ENCODE measurements around the gene CHL1. TPM values are rescaled to one million over a fixed set of nuclear protein-coding genes. Genes with fewer than 3 reads are reported as not detected.

CHL1 gene
- total and polyA plus RNA-seq, 2 experiments from 2014 or later: 0.24 TPM; not detected in 1

DNA sequence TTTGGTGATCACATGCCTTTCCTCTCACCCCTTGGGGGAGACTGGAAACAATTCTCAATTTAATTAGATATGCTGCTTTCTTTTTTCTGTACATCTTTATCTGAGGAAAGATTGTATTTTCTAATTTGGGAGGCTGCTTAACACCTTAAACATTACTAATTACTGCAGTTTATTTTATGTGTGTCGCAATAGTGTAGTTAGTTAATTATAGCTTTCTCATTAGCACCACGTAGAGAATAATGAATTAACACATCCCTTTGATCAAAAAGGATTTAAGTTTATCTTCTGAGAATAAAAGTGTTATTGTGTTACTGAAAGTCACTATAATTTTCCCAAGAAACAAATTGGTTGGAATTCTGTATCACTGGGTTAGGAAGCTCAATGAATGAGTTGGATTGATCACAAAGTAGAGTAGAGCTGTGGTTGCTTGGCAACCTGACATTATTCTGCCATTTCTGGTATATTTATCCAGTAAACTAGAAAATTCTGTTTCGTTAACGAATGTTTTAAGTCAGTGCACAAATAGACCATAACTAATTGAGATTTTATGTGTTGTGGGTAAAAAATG lies 4.3 kb downstream of the CHL1 start:
- no peaks in the 10 kb centered on the region for H3K36me3 ChIP-seq
- no peaks in the 10 kb centered on the region for H3K4me1 ChIP-seq (ENCODE audit: low read depth)
- H3K9me3 ChIP-seq (ENCODE audit: low read depth): no peaks in the 10 kb centered on the region
- H3K4me3 ChIP-seq: no peak overlapping the region
- DNase-seq (ENCODE audit: low read depth in 1 of 2, low spot score in 1 of 2): no peak
- no peak for TF ChIP-seq CTCF (IDR thresholded peaks at IDR 0.05; ENCODE audit: low read depth, low read length)
- peaks cover 70% of the 10 kb centered on the region for H3K27me3 ChIP-seq
- no peak overlapping the region for H3K27ac ChIP-seq

- TF ChIP-seq CTCF (IDR thresholded peaks at IDR 0.05; ENCODE audit: low read depth, low read length): no peak
- peaks cover 38% of the 10 kb centered on the region for H3K27me3 ChIP-seq
- DNase-seq (ENCODE audit: low read depth in 1 of 2, low spot score in 1 of 2): no peak
- no peaks in the 10 kb centered on the region for H3K36me3 ChIP-seq
- H3K4me3 ChIP-seq: no peak overlapping the region
- H3K27ac ChIP-seq: no peak overlapping the region
- H3K4me1 ChIP-seq (ENCODE audit: low read depth): no peaks in the 10 kb centered on the region
- H3K9me3 ChIP-seq (ENCODE audit: low read depth): no peaks in the 10 kb centered on the region
Observed at GRCh38 chr3:204102-204501, 7.5 kb downstream of the CHL1 start.

DNA sequence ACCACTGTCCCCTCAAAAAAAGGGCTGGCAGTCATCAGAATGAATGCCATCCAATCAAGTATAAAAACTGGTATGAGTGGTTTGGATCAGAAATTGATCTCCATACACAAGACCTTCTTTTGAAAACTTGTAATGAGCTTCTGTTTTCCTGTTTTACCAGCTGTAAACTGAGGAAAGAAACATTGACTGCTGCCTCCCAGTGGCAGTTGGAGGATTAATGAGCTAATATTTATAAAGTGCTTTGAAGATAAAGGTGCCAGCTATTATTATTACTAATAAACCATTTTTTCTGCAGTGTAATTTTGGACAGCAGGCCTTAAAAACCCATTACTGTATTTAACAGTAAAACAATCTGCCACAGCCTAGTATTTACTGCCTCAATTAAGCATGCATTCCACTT lies 11.4 kb downstream of the CHL1 start:
- no peaks in the 10 kb centered on the region for H3K4me1 ChIP-seq (ENCODE audit: low read depth)
- no peak overlapping the region for H3K27ac ChIP-seq
- H3K4me3 ChIP-seq: no peak overlapping the region
- DNase-seq (ENCODE audit: low read depth in 1 of 2, low spot score in 1 of 2): no peak
- H3K9me3 ChIP-seq (ENCODE audit: low read depth): no peaks in the 10 kb centered on the region
- H3K36me3 ChIP-seq: no peaks in the 10 kb centered on the region
- TF ChIP-seq CTCF (IDR thresholded peaks at IDR 0.05; ENCODE audit: low read depth, low read length): no peak
- peaks cover 5% of the 10 kb centered on the region for H3K27me3 ChIP-seq

- no peaks in the 10 kb centered on the region for H3K36me3 ChIP-seq
- DNase-seq (ENCODE audit: low read depth in 1 of 2, low spot score in 1 of 2): no peak
- H3K27ac ChIP-seq: no peak overlapping the region
- H3K4me1 ChIP-seq (ENCODE audit: low read depth): no peaks in the 10 kb centered on the region
- H3K27me3 ChIP-seq: no peaks in the 10 kb centered on the region
- no peaks in the 10 kb centered on the region for H3K9me3 ChIP-seq (ENCODE audit: low read depth)
- H3K4me3 ChIP-seq: no peak overlapping the region
- TF ChIP-seq CTCF (IDR thresholded peaks at IDR 0.05; ENCODE audit: low read depth, low read length): no peak
Observed at GRCh38 chr3:210669-211068, 14.1 kb downstream of the CHL1 start.

GRCh38 chr3:212432-212831 lies 15.9 kb downstream of the CHL1 start:
- Histone ChIP-seq H3K9me3 (ENCODE audit: low read depth) (no peaks in the 10 kb centered on the region), H3K4me1 (ENCODE audit: low read depth) (no peaks in the 10 kb centered on the region), H3K27ac (no peak overlapping the region), H3K4me3 (no peak overlapping the region), H3K27me3 (no peaks in the 10 kb centered on the region), H3K36me3 (no peaks in the 10 kb centered on the region)
- DNase-seq (ENCODE audit: low read depth in 1 of 2, low spot score in 1 of 2): no peak
- no peak for TF ChIP-seq CTCF (IDR thresholded peaks at IDR 0.05; ENCODE audit: low read depth, low read length)
